Kidney (tissue), 14 donors: ENCODE results near the gene ZFP36. TPM values are rescaled to one million over a fixed set of nuclear protein-coding genes. Genes with fewer than 3 reads are reported as not detected.

Source experiments
- DNase-seq, 5 donors: peaks; one replicate each; pipeline ENCODE4 v3.0.0-alpha.2; 2013 to 2020
- FAIRE-seq: peaks from 2 replicates; lab custom pipeline; 2012; peaks lifted over from hg19 to GRCh38; lab: Jason Lieb, UNC
- H3K27ac ChIP-seq, 2 donors: one replicate each; pipeline ENCODE4 v1.7.0; 2013; ENCODE audit warnings: low read depth in 2 of 2, low read length in 2 of 2, inconsistent platforms in 1 of 2
- H3K27me3 ChIP-seq: one replicate; pipeline ENCODE4 v1.7.1; 2013; ENCODE audit warnings: low read length, inconsistent platforms; ENCODE audit not compliant: control insufficient read depth, insufficient read depth
- H3K36me3 ChIP-seq, 3 donors: one replicate each; pipeline versions ENCODE4 v1.7.0 to v1.7.1; 2013; ENCODE audit warnings: low read length in 3 of 3, control low read depth in 1 of 3, inconsistent platforms in 1 of 3; ENCODE audit not compliant: insufficient read depth in 3 of 3, control insufficient read depth in 2 of 3
- H3K4me1 ChIP-seq, 3 donors: one replicate each; pipeline versions ENCODE4 v1.7.0 to v1.7.1; 2013; ENCODE audit warnings: low read length in 3 of 3, inconsistent platforms in 1 of 3, low read depth in 1 of 3; ENCODE audit not compliant: control insufficient read depth in 2 of 3, insufficient read depth in 2 of 3
- H3K4me3 ChIP-seq, 3 donors: one replicate each; pipeline versions ENCODE4 v1.7.0 to v1.8.1; 2013; ENCODE audit warnings: low read length in 3 of 3, control low read depth in 1 of 3, inconsistent platforms in 1 of 3
- H3K9ac ChIP-seq, 3 donors: one replicate each; pipeline versions ENCODE4 v1.7.0 to v1.7.1; 2013; ENCODE audit warnings: low read length in 3 of 3, control low read depth in 1 of 3, inconsistent platforms in 1 of 3
- H3K9me3 ChIP-seq, 3 donors: one replicate each; pipeline versions ENCODE4 v1.7.0 to v1.7.1; 2013; ENCODE audit warnings: low read length in 3 of 3, control low read depth in 1 of 3, inconsistent platforms in 1 of 3; ENCODE audit not compliant: control insufficient read depth in 2 of 3, insufficient read depth in 1 of 3
- CTCF ChIP-seq: IDR thresholded peaks from 3 replicates; pipeline ENCODE4 v1.5.1; 2012; ENCODE audit warnings: mild to moderate bottlenecking, moderate library complexity, borderline replicate concordance; ENCODE audit not compliant: insufficient read depth; ENCODE audit errors: extremely low read depth
- intact Hi-C: fragments of 100-400 bp; cut with DNase I; formaldehyde crosslinking; loops from one replicate; pipeline ENCODE4 v1.11.1; 2022
- polyA plus RNA-seq: library from polyadenylated mRNA; stranded (reverse); fragments of 350-450 nt; fragmentation: Illumina TruSeq; extraction: RNeasy Lipid Tissue Mini Kit (QIAGEN cat#74804); gene quantifications from one replicate; pipeline ENCODE4 v1.2.3, GENCODE V29; 2014; ENCODE audit warnings: low read depth, low replicate concordance; ENCODE audit not compliant: insufficient read depth
- total RNA-seq: library from RNA; stranded (reverse); fragmentation: NEBNext Ultra II Directional; extraction: Animal tissue kit (Norgen Biotek cat#: 25700); gene quantifications from one replicate; pipeline ENCODE4 v1.2.1, GENCODE V29; 2021
- donor health status: control.
- donor health status: control.
- donor health status: control.
- donor health status: control.
- donor health status: control.
- donor health status: DM: yes; HTN: yes; CAD: no.
- donor health status: Normal renal cell carcinoma (clear cell type).

The ZFP36 gene
- total and polyA plus RNA-seq, 2 donors from 2014 or later = 87.9 to 132 TPM

- no peak for TF ChIP-seq CTCF
- intact Hi-C loops = no loop called here
Observed at GRCh38 chr19:39369200-39369599, 37.4 kb upstream of the ZFP36 start.

GRCh38 chr19:39370735-39371134 lies 35.9 kb upstream of the ZFP36 start:
- FAIRE-seq = no peak
- no peaks in the 10 kb centered on the region for H3K9me3 ChIP-seq
- H3K36me3 ChIP-seq = peaks cover 7 to 31% (median 22%) of the 10 kb centered on the region in 3 donors
- H3K4me3 ChIP-seq = no peak overlapping the region
- peaks cover 0 to 16% (median 10%) of the 10 kb centered on the region in 3 donors for H3K4me1 ChIP-seq
- DNase-seq = no peak
- intact Hi-C loops = no loop called here
- no peak for TF ChIP-seq CTCF
- no peaks in the 10 kb centered on the region for H3K27me3 ChIP-seq
- no peak overlapping the region for H3K27ac ChIP-seq
- no peak overlapping the region for H3K9ac ChIP-seq

More at GRCh38 chr19:39369200-39369599, 37.4 kb upstream of the ZFP36 start:
- H3K36me3 ChIP-seq = peaks cover 9 to 23% (median 18%) of the 10 kb centered on the region in 3 donors
- H3K27me3 ChIP-seq = no peaks in the 10 kb centered on the region
- no peak overlapping the region for H3K27ac ChIP-seq
- no peak overlapping the region for H3K9ac ChIP-seq
- DNase-seq (no peak), FAIRE-seq (no peak)
- peaks cover 0 to 16% (median 10%) of the 10 kb centered on the region in 3 donors for H3K4me1 ChIP-seq
- no peak overlapping the region for H3K4me3 ChIP-seq
- H3K9me3 ChIP-seq = no peaks in the 10 kb centered on the region

GRCh38 chr19:39372047-39372802 lies 34.4 kb upstream of the ZFP36 start:
- Histone ChIP-seq H3K9me3 (no peaks in the 10 kb centered on the region), H3K9ac (peak overlapping the region in 2 of 3 donors; percentile 5 to 49), H3K27me3 (no peaks in the 10 kb centered on the region), H3K4me3 (no peak overlapping the region), H3K27ac (peak overlapping the region; percentile 78), H3K4me1 (peaks cover 0 to 16% (median 10%) of the 10 kb centered on the region in 3 donors), H3K36me3 (peaks cover 8 to 41% (median 35%) of the 10 kb centered on the region in 3 donors)
- intact Hi-C loops = no loop called here
- no peak for TF ChIP-seq CTCF
- FAIRE-seq = no peak
- DNase-seq = peak in 4 of 5 donors; percentile 57 to 93 (median 76)
